Epithelial cell of esophagus (primary cell): ENCODE measurements around the gene GALK1.

ENCODE experiments used
- DNase-seq: peaks from one replicate; pipeline ENCODE4 v3.0.0; 2010; ENCODE audit warnings: low read depth
- H3K4me3 ChIP-seq: 2 replicates; pipeline ENCODE4 v1.5.1; 2011; ENCODE audit warnings: mild to moderate bottlenecking, low read length, control low read depth
- TF ChIP-seq, protein P1 (sequence below): IDR thresholded peaks from 2 replicates; pipeline ENCODE4 v1.5.1; 2011; ENCODE audit warnings: low read depth, mild to moderate bottlenecking, low read length, control low read depth, inconsistent platforms; ENCODE audit not compliant: insufficient read depth; ENCODE audit errors: missing control alignments

The GALK1 gene

GRCh38 chr17:75722076-75722475, 42.9 kb downstream of the GALK1 start:
- peak overlapping the region; percentile 94 for H3K4me3 ChIP-seq
- DNase-seq, result peak; percentile 32
- TF ChIP-seq, protein P1, sequence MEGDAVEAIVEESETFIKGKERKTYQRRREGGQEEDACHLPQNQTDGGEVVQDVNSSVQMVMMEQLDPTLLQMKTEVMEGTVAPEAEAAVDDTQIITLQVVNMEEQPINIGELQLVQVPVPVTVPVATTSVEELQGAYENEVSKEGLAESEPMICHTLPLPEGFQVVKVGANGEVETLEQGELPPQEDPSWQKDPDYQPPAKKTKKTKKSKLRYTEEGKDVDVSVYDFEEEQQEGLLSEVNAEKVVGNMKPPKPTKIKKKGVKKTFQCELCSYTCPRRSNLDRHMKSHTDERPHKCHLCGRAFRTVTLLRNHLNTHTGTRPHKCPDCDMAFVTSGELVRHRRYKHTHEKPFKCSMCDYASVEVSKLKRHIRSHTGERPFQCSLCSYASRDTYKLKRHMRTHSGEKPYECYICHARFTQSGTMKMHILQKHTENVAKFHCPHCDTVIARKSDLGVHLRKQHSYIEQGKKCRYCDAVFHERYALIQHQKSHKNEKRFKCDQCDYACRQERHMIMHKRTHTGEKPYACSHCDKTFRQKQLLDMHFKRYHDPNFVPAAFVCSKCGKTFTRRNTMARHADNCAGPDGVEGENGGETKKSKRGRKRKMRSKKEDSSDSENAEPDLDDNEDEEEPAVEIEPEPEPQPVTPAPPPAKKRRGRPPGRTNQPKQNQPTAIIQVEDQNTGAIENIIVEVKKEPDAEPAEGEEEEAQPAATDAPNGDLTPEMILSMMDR, result no peak

DNA sequence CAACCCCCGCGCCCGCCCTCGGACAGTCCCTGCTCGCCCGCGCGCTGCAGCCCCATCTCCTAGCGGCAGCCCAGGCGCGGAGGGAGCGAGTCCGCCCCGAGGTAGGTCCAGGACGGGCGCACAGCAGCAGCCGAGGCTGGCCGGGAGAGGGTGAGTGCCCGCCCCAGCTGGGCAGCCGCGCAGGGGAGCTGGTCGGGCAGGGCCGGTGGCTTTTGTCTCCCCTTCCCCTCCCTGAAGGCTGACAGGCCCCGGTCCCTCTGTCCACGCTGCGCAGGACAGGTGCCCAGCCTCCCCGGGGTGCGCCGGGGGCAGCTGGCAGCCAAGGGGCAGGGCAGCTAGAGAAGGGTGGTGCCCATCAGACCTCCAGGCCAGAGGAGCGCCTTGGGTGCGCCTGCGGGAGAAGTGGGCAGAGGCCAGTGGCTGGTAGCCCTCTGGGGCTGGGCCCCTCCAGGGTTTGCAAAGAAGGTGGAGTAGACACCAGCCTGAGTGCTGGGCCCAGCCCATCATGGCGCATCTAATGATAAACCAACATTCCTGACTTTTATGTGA, 43.5 kb downstream of the GALK1 start:
- peak overlapping the region; percentile 94 for H3K4me3 ChIP-seq
- no peak for DNase-seq
- TF ChIP-seq, protein P1, result no peak

DNA sequence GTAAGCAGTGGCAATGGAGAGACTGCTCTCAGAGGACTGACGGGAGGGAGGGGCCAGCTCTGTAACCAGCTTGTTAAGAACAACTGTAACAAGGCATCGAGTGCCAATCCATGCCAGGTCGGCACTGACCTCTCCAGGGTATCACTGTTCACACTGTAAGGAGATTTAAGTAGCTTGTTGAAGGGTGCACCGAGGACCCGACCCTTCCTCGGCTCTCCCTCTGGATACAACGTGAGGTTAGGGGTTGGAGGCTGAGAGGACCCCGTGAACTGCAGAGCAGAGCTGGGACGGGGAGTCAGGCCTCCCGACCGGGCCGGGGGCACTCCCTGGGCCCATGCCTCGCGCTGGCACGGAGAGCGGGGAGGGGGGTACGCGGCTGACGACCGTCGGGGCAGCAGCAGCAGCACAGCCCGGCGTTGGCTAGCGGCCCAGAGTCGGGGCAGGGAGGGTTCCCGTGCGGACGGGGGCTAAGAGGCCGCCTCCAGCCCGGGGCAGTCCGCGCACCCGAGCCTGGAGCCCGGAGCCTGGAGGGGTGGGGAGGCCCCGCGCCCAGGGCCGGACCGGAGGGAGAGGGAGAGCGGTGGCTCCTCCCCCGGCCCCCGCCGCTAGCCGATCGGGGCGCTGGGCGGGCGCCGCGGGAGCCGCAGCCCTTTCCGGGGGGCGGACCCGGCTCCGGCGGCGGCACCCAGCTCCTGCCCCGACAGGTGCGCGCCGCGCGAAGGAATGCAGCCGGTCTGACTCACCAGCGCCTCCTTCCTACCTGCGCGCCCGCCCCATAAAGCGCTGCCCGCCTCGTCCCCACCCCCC, 44.1 kb downstream of the GALK1 start, which contains the start of gene ITGB4:
Gene ITGB4, plus strand, starts transcription at position 804 of the 807 bp plus-strand sequence. CDS start 3,245 bp downstream, outside the sequence.
- peak; percentile 95 for DNase-seq
- peak within 1 kb of the TSS; percentile 94 for H3K4me3 ChIP-seq
- TF ChIP-seq, protein P1, result no peak

DNA sequence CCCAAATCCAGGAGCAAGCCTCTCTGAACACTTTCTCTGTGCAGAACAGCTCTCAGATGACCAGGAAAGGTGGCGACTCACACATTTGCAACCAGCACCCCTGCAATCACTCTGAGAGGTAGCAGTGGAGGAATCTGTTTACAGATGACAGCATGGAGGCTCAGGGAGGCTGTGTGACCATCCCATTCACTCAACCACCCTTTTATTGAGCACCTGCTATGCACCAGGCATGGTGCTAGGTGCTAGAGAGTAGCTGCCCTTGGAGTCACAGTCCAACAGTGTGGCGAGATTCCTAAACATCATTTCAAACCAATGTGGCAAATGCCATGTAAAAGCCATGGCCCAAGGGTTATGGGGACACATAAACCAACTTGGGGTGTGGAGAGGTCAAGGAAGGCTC, 45.3 kb downstream of the GALK1 start:
- TF ChIP-seq, protein P1, result no peak
- DNase-seq, result peak; percentile 48

DNA sequence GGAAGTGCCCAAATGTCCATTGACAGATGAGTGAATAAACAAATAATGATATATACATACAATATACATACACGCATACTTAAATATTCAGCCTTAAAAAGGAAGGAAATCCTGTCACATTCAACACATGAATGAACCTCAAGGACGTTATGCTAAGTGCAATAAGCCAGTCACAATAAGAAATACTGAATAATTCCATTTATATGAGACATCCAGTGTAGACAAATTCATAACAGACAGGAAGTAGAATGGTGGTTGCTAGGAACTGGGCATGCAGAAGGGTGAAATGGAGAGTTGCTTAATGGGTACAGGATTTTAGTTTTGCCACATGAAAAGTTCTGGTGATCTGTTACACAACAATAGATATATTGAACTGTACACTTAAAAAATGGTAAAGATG, 52.5 kb downstream of the GALK1 start:
- H3K4me3 ChIP-seq, result no peak overlapping the region
- DNase-seq, result peak; percentile 29
- TF ChIP-seq, protein P1, result no peak

More for the DNA sequence above, 45.3 kb downstream of the GALK1 start:
- no peak overlapping the region for H3K4me3 ChIP-seq
